Activated T-helper 1 cell treated with anti-CD3 and anti-CD28 coated beads, Interleukin-12 subunit alpha, Interleukin-12 subunit beta, Interleukin-2, Interleukin-4 antibody, amounts not matched to agents 30 ng/mL and 10 ng/mL and 1 ng/mL, durations not matched to agents 14 hours and 24 hours and 36 hours (primary cell): ENCODE measurements around the gene TUBA3D. TPM values are rescaled to one million over a fixed set of nuclear protein-coding genes. Genes with fewer than 3 reads are reported as not detected.
"Not testable (repeated sequence)": the region's sequence is repeated elsewhere in the genome, so short reads cannot be mapped to it uniquely, and the experiment has no call there.

Source experiments
- DNase-seq: peaks from one replicate; pipeline ENCODE4 v3.0.0; 2021; ENCODE audit warnings: low spot score
- H3K27ac Mint-ChIP-seq: one replicate; pipeline ENCODE4 v1.8.0; 2021; ENCODE audit warnings: mild to moderate bottlenecking, mixed read lengths
- H3K27me3 Mint-ChIP-seq: one replicate; pipeline ENCODE4 v1.8.0; 2022; ENCODE audit warnings: mild to moderate bottlenecking, moderate library complexity, mixed read lengths; ENCODE audit not compliant: insufficient read depth
- H3K36me3 Mint-ChIP-seq: one replicate; pipeline ENCODE4 v1.8.0; 2021; ENCODE audit warnings: low read depth, mixed read lengths
- H3K4me1 Mint-ChIP-seq: one replicate; pipeline ENCODE4 v1.8.0; 2021; ENCODE audit warnings: low read depth, mixed read lengths
- H3K4me3 Mint-ChIP-seq: one replicate; pipeline ENCODE4 v1.8.0; 2021; ENCODE audit warnings: mild to moderate bottlenecking, moderate library complexity, mixed read lengths
- H3K9me3 Mint-ChIP-seq: one replicate; pipeline ENCODE4 v1.8.0; 2021; ENCODE audit warnings: mixed read lengths
- intact Hi-C: fragments of 100-400 bp; cut with micrococcal nuclease; formaldehyde crosslinking; loops from one replicate; pipeline ENCODE4 v1.15.1; 2024
- total RNA-seq: library from RNA; stranded (reverse); gene quantifications from 2 replicates; pipeline ENCODE4 v1.2.3, GENCODE V29; 2022

Gene TUBA3D
- total RNA-seq = not detected in 2 replicates

- Mint-ChIP-seq H3K4me1 (no peaks in the 10 kb centered on the region), H3K4me3 (no peak within 1 kb of the TSS), H3K27ac (no peak within 1 kb of the TSS), H3K27me3 (no peaks in the 10 kb centered on the region), H3K9me3 (no peaks in the 10 kb centered on the region), H3K36me3 (peaks cover 3% of the 10 kb centered on the region)
- intact Hi-C loops = no loop called here
- DNase-seq = no peak
These were observed at the start of gene TUBA3D for GRCh38 chr2:131475831-131476230. Gene TUBA3D, plus strand, starts transcription at chr2:131476119. Its CDS starts 81 bp downstream, at chr2:131476200.

- H3K9me3 Mint-ChIP-seq = no peaks in the 10 kb centered on the region
- no peak overlapping the region for H3K27ac Mint-ChIP-seq
- H3K4me1 Mint-ChIP-seq = peaks cover 5% of the 10 kb centered on the region
- intact Hi-C loops = loop anchor here (1.0 to 5.0 kb wide), 2 partner anchors 13 to 66 kb away; partner anchors contain the start of gene MZT2A
- H3K36me3 Mint-ChIP-seq = peaks cover 2% of the 10 kb centered on the region
- peaks cover 68% of the 10 kb centered on the region for H3K27me3 Mint-ChIP-seq
- no peak for DNase-seq
- peak overlapping the region; percentile 31 for H3K4me3 Mint-ChIP-seq
These were observed 49.2 kb upstream of the TUBA3D start for GRCh38 chr2:131426727-131427126.

- Mint-ChIP-seq H3K27me3 (peaks cover 56% of the 10 kb centered on the region), H3K4me3 (no peak overlapping the region), H3K4me1 (peaks cover 3% of the 10 kb centered on the region), H3K27ac (no peak overlapping the region), H3K36me3 (no peaks in the 10 kb centered on the region), H3K9me3 (no peaks in the 10 kb centered on the region)
- DNase-seq = no peak
- intact Hi-C loops = no loop called here
These were observed 44.6 kb upstream of the TUBA3D start for GRCh38 chr2:131431336-131431735.

- H3K9me3 Mint-ChIP-seq, DNase-seq, H3K36me3 Mint-ChIP-seq, intact Hi-C loops, H3K4me1 Mint-ChIP-seq, H3K27me3 Mint-ChIP-seq, H3K4me3 Mint-ChIP-seq: not testable (repeated sequence)
- peak overlapping the region; percentile 71 for H3K27ac Mint-ChIP-seq
These were observed 35.0 kb upstream of the TUBA3D start for GRCh38 chr2:131440742-131441468.

- H3K27me3 Mint-ChIP-seq, DNase-seq, H3K9me3 Mint-ChIP-seq, H3K36me3 Mint-ChIP-seq, intact Hi-C loops, H3K4me1 Mint-ChIP-seq, H3K27ac Mint-ChIP-seq: not testable (repeated sequence)
- H3K4me3 Mint-ChIP-seq = peak overlapping the region; percentile 39
These were observed 31.0 kb upstream of the TUBA3D start for GRCh38 chr2:131444736-131445514.

- H3K36me3 Mint-ChIP-seq, H3K4me3 Mint-ChIP-seq, DNase-seq, H3K27me3 Mint-ChIP-seq, H3K27ac Mint-ChIP-seq, H3K4me1 Mint-ChIP-seq, intact Hi-C loops, H3K9me3 Mint-ChIP-seq: not testable (repeated sequence)
These were observed 30.5 kb upstream of the TUBA3D start for GRCh38 chr2:131445515-131445797.

- no peak for DNase-seq
- H3K4me1 Mint-ChIP-seq = peaks cover 5% of the 10 kb centered on the region
These were observed 30.0 kb upstream of the TUBA3D start for GRCh38 chr2:131445896-131446295.

GRCh38 chr2:131447981-131448380 lies 27.9 kb upstream of the TUBA3D start:
- H3K4me3 Mint-ChIP-seq, H3K9me3 Mint-ChIP-seq, DNase-seq, H3K36me3 Mint-ChIP-seq, H3K27ac Mint-ChIP-seq, intact Hi-C loops, H3K27me3 Mint-ChIP-seq: not testable (repeated sequence)
- peaks cover 14% of the 10 kb centered on the region for H3K4me1 Mint-ChIP-seq

More at GRCh38 chr2:131445896-131446295, 30.0 kb upstream of the TUBA3D start:
- Mint-ChIP-seq H3K4me3 (no peak overlapping the region), H3K27ac (no peak overlapping the region), H3K36me3 (no peaks in the 10 kb centered on the region), H3K9me3 (no peaks in the 10 kb centered on the region), H3K27me3 (peaks cover 8% of the 10 kb centered on the region)
- intact Hi-C loops = no loop called here

GRCh38 chr2:131451265-131451949 lies 24.5 kb upstream of the TUBA3D start:
- H3K36me3 Mint-ChIP-seq, H3K27me3 Mint-ChIP-seq, DNase-seq, intact Hi-C loops, H3K9me3 Mint-ChIP-seq, H3K4me3 Mint-ChIP-seq, H3K27ac Mint-ChIP-seq: not testable (repeated sequence)
- peaks cover 14% of the 10 kb centered on the region for H3K4me1 Mint-ChIP-seq

GRCh38 chr2:131454914-131455313 lies 21.0 kb upstream of the TUBA3D start:
- H3K27ac Mint-ChIP-seq, H3K36me3 Mint-ChIP-seq, DNase-seq, intact Hi-C loops, H3K27me3 Mint-ChIP-seq, H3K9me3 Mint-ChIP-seq, H3K4me3 Mint-ChIP-seq: not testable (repeated sequence)
- peaks cover 14% of the 10 kb centered on the region for H3K4me1 Mint-ChIP-seq

GRCh38 chr2:131467722-131468121 lies 8.2 kb upstream of the TUBA3D start:
- H3K27ac Mint-ChIP-seq, H3K36me3 Mint-ChIP-seq, H3K4me3 Mint-ChIP-seq, intact Hi-C loops, H3K27me3 Mint-ChIP-seq, DNase-seq, H3K4me1 Mint-ChIP-seq, H3K9me3 Mint-ChIP-seq: not testable (repeated sequence)

GRCh38 chr2:131470944-131471343 lies 5.0 kb upstream of the TUBA3D start:
- H3K36me3 Mint-ChIP-seq, H3K9me3 Mint-ChIP-seq, DNase-seq, H3K4me1 Mint-ChIP-seq, intact Hi-C loops, H3K27ac Mint-ChIP-seq, H3K4me3 Mint-ChIP-seq, H3K27me3 Mint-ChIP-seq: not testable (repeated sequence)

GRCh38 chr2:131471624-131472023 lies 4.3 kb upstream of the TUBA3D start:
- H3K4me1 Mint-ChIP-seq, H3K27ac Mint-ChIP-seq, H3K9me3 Mint-ChIP-seq, H3K27me3 Mint-ChIP-seq, DNase-seq, intact Hi-C loops, H3K36me3 Mint-ChIP-seq, H3K4me3 Mint-ChIP-seq: not testable (repeated sequence)
